ENCODE measurements around the gene FAM107B. TPM values are rescaled to one million over a fixed set of nuclear protein-coding genes. Genes with fewer than 3 reads are reported as not detected.

FAM107B gene
- total and polyA plus RNA-seq, 7 donors: 12.8 to 111 (median 15.0) TPM

- intact Hi-C loops (cut with DNase I): no loop called here
- Histone ChIP-seq H3K4me3 (no peak overlapping the region), H3K9me3 (no peaks in the 10 kb centered on the region), H3K27me3 (no peaks in the 10 kb centered on the region), H3K36me3 (peaks cover 0 to 31% (median 0%) of the 10 kb centered on the region in 4 donors), H3K4me1 (no peaks in the 10 kb centered on the region), H3K27ac (no peak overlapping the region)
- no peak for TF ChIP-seq EP300 (IDR thresholded peaks at IDR 0.05)
- TF ChIP-seq POLR2AphosphoS5 (IDR thresholded peaks at IDR 0.05): no peak
- TF ChIP-seq CTCF (IDR thresholded peaks at IDR 0.05): no peak
- TF ChIP-seq POLR2A (IDR thresholded peaks at IDR 0.05): no peak
- no peak for DNase-seq
- WGBS, 2 donors: 23 to 63% methylated on average over 10 of the region's 10 CpGs
Observed at GRCh38 chr10:14523286-14523685, 251.4 kb downstream of the FAM107B start.

GRCh38 chr10:14519785-14520184, 254.9 kb downstream of the FAM107B start:
- intact Hi-C loops (cut with DNase I): no loop called here
- WGBS, 2 donors: 92 to 94% methylated on average over 7 of the region's 7 CpGs
- TF ChIP-seq CTCF (IDR thresholded peaks at IDR 0.05) (no peak), POLR2A (IDR thresholded peaks at IDR 0.05) (no peak), POLR2AphosphoS5 (IDR thresholded peaks at IDR 0.05) (no peak), EP300 (IDR thresholded peaks at IDR 0.05) (no peak)
- Histone ChIP-seq H3K9me3 (no peaks in the 10 kb centered on the region), H3K4me1 (no peaks in the 10 kb centered on the region), H3K36me3 (peaks cover 0 to 26% (median 0%) of the 10 kb centered on the region in 4 donors), H3K27me3 (no peaks in the 10 kb centered on the region), H3K27ac (no peak overlapping the region), H3K4me3 (no peak overlapping the region)
- DNase-seq: no peak

- H3K27me3 ChIP-seq: no peaks in the 10 kb centered on the region
- peaks cover 0 to 2% (median 1%) of the 10 kb centered on the region in 4 donors for H3K4me1 ChIP-seq
- no peaks in the 10 kb centered on the region for H3K9me3 ChIP-seq
- H3K27ac ChIP-seq: no peak overlapping the region
- 83 to 92% methylated on average over 3 of the region's 3 CpGs for WGBS, 2 donors
- TF ChIP-seq EP300 (IDR thresholded peaks at IDR 0.05): no peak
- TF ChIP-seq CTCF (IDR thresholded peaks at IDR 0.05): no peak
- no peak for TF ChIP-seq POLR2A (IDR thresholded peaks at IDR 0.05)
- TF ChIP-seq POLR2AphosphoS5 (IDR thresholded peaks at IDR 0.05): no peak
- intact Hi-C loops (cut with DNase I): no loop called here
- peaks cover 0 to 26% (median 0%) of the 10 kb centered on the region in 4 donors for H3K36me3 ChIP-seq
- DNase-seq: no peak
- H3K4me3 ChIP-seq: no peak overlapping the region
Observed at GRCh38 chr10:14518149-14518548, 256.5 kb downstream of the FAM107B start.

GRCh38 chr10:14513123-14513522, 261.6 kb downstream of the FAM107B start:
- Histone ChIP-seq H3K4me1 (peaks cover 0 to 6% (median 2%) of the 10 kb centered on the region in 4 donors), H3K9me3 (no peaks in the 10 kb centered on the region), H3K27me3 (no peaks in the 10 kb centered on the region), H3K36me3 (no peaks in the 10 kb centered on the region), H3K4me3 (no peak overlapping the region), H3K27ac (peak overlapping the region in 1 of 4 donors; percentile 5)
- WGBS, 2 donors: 73 to 80% methylated on average over 4 of the region's 4 CpGs
- no peak for TF ChIP-seq POLR2A (IDR thresholded peaks at IDR 0.05)
- TF ChIP-seq POLR2AphosphoS5 (IDR thresholded peaks at IDR 0.05): peak in 2 of 4 donors; percentile 7 to 14
- no peak for TF ChIP-seq CTCF (IDR thresholded peaks at IDR 0.05)
- TF ChIP-seq EP300 (IDR thresholded peaks at IDR 0.05): no peak
- intact Hi-C loops (cut with DNase I): no loop called here
- DNase-seq: no peak

- Histone ChIP-seq H3K27ac (no peak overlapping the region), H3K9me3 (no peaks in the 10 kb centered on the region), H3K4me1 (peaks cover 0 to 6% (median 2%) of the 10 kb centered on the region in 4 donors), H3K36me3 (no peaks in the 10 kb centered on the region), H3K27me3 (no peaks in the 10 kb centered on the region), H3K4me3 (no peak overlapping the region)
- no peak for DNase-seq
- TF ChIP-seq POLR2A (IDR thresholded peaks at IDR 0.05) (no peak), CTCF (IDR thresholded peaks at IDR 0.05) (no peak), POLR2AphosphoS5 (IDR thresholded peaks at IDR 0.05) (no peak), EP300 (IDR thresholded peaks at IDR 0.05) (no peak)
- intact Hi-C loops (cut with DNase I): no loop called here
- WGBS, 2 donors: 72 to 78% methylated on average over 2 of the region's 2 CpGs
Observed at GRCh38 chr10:14510346-14510745, 264.4 kb downstream of the FAM107B start.
